Head of caudate nucleus (tissue), 42 donors: Measurements from ENCODE around the gene DCP2.

Source experiments
- DNase-seq, 42 donors: peaks; one replicate each; pipeline versions ENCODE4 v3.0.0 to v3.0.0-alpha.2; 2020 to 2021; ENCODE audit warnings: mixed read lengths in 7 of 42
- intact Hi-C: fragments of 100-400 bp; cut with DNase I; formaldehyde crosslinking; loops from one replicate; pipeline ENCODE4 v1.15.0; 2022

DCP2 gene

DNA sequence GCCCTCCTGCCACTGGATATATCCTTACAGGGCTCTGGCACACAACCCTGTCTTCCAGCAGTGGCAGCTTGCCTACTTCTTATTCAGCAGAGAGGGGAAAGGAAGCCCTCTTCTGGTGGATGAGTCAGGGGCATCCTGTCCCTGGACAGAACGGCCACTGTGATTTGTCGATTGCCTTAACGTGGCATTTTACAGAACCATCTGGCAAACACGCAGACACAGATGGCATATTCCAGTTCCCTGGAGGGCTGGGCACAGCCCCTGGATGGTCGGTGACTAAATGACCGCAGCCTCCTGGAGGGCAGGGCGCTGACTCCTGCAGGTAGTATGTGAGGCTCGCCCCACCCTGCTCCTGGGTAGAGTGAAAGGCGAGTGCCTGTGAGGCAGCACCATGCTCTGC, 62.1 kb downstream of the DCP2 start:
- intact Hi-C loops = no loop called here
- peak in 2 of 42 donors; percentile 25 to 37 for DNase-seq

DNA sequence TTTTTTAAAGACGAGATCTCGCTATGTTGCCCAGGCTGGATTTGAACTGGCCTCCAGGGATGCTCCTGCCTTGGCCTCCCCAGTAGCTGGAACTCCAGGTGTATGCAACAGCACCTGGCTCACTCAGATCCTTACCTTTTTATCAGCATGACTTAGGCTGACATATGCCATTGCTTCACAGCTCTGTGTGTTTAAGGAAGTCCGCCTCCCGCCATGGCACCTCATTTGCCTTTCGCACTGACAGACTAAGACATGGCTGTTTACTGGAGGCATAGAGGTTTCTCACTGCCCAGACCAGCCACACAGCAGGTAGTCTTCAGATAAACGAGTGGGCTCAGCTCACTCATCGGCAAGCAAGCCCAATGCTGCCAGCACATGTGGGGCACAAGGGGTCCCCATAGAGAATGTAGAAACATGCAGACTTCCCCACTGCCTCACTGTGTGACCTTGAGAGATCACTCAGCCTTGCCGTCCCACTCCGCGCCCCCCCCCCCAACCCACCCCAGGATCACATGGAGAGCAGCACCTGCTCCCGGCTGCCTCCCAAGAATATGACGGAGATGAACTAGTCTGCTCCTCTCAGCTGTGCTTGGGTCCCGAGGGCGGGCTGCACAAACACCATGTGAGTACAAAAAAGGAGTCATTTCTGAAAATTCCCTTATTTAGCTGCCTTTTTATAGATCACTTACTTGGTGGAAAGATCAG, 62.8 kb downstream of the DCP2 start:
- intact Hi-C loops = no loop called here
- DNase-seq = peak in 9 of 42 donors; percentile 20 to 56 (median 37)

DNA sequence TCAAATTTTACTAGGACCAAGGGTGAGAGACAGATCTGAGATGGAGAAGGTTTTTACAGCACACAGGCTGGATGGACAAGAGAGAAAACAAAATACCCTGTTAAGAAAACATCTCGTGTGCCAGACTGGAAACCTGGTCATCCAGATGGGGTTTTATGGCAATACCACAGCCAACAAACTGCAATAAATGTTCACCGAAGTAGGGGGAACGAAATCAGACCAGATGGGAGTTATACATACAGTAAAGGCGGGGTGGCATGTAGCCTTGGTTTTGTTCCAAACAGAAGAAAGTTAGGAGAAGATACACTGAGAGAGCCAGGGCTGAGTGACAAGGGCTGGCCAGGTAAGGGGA, 63.3 kb downstream of the DCP2 start:
- intact Hi-C loops = no loop called here
- peak in 1 of 42 donors; percentile 4 for DNase-seq

DNA sequence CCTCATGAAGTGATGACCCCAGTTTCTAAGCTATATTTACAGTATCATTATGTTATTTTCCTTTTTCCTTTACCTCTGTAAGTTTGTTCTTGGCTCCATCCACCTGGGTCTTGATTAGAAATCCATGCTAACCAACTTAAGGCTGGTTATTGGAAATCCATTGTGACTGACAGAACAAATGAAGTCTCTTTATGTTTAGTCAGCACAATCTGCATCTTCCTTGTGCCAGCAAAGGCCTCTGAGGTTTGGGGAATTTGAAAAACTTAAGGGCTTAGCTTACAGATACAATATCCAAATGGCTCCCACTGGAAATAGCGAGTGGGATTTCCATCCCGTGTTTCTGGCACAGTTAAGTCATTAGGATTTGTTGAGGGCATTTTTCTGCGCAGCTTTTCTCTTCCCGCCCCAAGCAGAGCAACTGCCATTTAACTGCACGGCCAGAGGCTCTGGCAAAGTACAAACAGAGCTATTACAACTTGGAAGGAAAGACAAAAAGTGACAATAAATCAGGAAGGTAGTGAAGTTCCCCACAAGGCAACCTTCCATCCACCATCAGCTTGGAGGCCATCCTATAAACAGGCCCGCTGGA, 64.2 kb downstream of the DCP2 start:
- intact Hi-C loops = no loop called here
- peak in 2 of 42 donors; percentile 14 to 21 for DNase-seq

DNA sequence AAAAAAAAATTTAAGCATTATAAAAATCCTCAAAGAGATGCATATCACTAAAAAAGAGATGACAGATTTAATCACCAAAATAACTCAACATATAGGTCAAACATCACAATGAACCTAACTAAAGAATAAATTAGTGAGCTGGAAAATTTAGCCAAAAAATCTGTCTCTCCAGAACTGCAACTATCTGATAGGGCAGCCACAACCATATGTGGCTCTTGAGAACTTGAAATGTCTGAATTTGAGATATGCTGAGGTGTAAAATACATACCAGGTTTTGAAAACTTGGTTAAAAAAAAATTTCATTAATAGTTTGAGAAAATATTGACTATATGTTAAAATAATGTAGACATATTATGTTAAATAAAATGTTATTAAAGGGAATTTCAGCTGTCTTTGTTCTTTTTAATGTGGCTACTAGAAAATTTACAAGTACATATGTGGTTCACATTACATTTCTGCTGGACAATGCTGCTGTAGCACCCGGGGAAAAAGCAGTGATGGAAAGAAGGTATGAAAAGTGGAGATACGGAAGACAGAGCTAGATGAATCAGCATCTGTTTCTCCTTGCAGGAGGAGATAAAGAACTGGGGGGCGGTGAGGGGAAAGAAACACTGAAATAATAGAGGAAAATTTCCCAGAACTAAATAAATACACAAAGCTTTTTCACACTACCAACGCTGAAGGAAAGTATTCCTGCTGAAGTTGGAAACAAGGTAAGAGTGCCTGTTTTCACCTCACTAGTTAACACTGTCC, 66.1 kb downstream of the DCP2 start:
- DNase-seq = peak in 2 of 42 donors; percentile 27
- intact Hi-C loops = no loop called here

- intact Hi-C loops = no loop called here
- DNase-seq = peak in 33 of 42 donors; percentile 13 to 73 (median 45)
Observed at GRCh38 chr5:113043491-113043931, 66.9 kb downstream of the DCP2 start.

DNA sequence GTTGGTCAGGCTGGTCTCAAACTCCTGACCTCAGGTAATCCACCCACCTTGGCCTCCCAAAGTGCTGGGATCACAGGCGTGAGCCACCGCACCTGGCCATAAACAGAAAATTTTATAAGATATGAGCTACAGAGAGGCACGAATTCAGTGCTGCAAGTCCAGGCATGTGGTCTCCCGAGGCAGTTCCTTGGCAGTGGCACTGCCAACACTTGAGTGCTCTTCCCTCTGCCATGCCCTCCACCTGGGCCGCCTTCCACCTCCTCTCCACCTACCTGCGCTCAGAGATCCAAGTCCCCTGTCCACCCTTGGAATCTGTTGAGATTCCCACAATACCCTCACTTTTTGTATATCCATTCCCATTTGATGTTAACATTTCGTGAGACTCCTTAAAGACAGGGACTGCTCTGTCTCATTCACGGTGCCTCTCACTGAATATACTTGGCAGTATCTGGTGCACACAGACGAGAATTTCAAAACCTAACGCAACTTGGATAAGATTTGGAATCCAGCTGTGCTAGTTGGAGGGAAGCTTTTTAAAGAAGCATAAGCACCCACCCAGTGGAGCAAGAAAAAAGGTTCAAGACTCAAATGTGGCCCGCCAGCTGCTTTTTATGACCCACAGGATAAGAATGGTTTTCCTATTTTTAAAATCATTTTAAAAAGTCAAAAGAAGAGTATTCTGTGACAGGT, 68.3 kb downstream of the DCP2 start:
- intact Hi-C loops = no loop called here
- no peak for DNase-seq

DNA sequence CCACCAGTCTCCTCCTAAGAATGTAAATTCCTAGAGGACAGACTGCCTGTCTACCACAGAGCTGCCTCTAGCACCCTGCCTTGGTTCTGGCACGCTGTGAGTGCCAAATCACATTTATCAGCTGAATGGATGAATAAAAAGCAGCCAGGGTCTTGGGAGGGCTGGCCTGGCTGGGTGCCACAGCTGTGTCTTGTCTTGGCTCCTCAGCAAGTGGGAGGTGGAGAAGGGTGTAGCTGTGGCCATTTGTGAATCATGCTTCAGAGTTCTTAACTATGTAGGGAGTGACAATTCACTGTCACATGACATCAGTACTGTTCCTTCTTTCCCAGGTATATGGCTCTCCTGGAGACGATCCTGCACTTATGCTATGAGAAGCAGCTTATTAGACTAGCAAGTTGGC, 70.6 kb downstream of the DCP2 start:
- intact Hi-C loops = no loop called here
- no peak for DNase-seq

- intact Hi-C loops = no loop called here
- DNase-seq = peak in 15 of 42 donors; percentile 11 to 55 (median 25)
Observed at GRCh38 chr5:113047733-113048652, 71.4 kb downstream of the DCP2 start.

- intact Hi-C loops = no loop called here
- no peak for DNase-seq
Observed at GRCh38 chr5:113048931-113049330, 72.3 kb downstream of the DCP2 start.

DNA sequence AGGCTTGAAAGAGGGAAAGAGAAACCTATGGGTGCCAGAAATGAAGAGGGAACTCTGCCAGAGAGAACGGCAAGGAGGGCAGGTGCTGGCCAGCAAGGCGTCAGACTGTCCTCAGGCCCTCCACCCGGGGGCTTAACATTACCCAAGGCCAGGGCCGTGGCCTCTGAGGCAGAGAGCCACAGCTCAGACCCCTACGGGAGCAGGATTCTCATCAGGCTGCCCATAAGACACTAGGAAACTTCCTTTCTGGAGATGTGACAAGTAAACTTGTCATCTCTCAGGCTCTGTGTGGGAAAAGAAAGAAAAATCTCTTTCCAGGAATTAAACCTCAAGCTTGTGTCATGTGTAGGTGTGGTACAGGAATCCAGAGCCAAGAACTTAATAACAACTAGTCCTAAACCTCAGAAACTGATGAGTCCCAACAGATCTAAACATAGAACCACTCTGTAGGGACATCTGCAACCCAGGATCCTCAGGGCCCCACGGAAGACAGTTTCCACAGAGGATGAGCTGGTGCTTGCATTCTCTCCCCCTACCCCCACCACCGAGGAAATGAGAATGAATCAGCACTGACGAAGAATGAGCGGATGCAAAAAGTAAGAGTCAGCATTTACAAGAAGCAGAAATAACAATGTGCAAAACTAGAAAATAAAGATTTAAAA, 74.3 kb downstream of the DCP2 start:
- intact Hi-C loops = no loop called here
- DNase-seq = peak in 15 of 42 donors; percentile 12 to 58 (median 39)

DNA sequence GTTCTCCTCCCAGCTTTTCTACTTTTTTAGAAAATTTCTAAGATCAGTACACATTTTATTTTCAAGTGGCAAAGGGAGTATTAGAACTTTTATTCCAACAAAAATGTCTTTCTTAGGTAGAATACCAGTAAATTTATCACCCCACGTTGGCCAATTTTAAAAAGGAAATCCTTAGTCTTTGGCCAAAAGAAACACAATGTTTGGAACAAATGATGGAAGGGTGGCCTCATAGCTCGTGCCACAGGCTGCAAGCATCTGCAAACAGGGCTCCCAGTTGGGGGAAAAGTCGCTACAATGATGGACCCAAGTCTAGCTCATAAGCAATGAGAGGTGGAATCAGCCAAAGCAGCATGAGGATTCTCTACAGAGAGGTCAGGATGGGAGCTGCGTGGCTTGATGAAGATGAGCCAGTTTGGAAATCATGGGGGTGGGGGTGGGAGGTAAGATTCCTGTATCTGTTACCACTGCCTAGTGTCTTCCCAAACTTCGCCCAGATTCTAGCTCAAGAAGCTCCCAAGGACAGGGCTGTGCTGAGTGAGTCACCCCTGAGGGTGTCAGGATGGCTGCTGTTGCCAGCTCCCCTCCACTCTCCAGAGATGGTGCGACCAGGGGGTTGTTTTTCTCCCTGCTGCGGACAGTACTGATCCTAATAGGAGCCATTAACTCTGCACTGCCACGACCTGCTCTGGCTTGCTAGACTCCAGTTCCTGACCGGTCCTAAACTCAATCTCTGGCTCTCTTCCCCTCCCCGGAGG, 75.6 kb downstream of the DCP2 start:
- intact Hi-C loops = no loop called here
- no peak for DNase-seq

DNA sequence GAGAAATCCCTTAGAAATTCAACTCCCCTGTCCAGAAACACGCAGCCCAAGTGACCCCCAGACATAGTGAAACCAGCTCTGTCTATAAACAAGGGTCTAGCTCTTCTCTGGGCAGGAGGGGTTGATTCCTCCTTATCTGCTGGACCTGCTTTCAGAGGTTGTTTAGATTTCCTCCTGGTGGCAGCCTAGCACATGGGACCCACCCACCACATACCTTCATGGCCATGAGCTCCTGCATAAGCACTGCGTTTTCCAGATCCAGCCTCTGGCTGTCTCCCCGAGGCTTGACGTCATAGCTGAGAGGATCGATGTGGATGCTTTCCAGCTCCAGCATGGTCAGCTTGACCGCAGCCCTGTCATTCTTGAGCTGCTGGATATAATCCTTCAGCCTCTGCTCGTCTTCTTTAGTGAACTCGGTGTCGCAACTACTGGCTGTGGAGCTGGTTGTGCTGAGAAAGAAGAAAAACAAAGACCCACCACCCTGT, 77.0 kb downstream of the DCP2 start:
- intact Hi-C loops = no loop called here

DNA sequence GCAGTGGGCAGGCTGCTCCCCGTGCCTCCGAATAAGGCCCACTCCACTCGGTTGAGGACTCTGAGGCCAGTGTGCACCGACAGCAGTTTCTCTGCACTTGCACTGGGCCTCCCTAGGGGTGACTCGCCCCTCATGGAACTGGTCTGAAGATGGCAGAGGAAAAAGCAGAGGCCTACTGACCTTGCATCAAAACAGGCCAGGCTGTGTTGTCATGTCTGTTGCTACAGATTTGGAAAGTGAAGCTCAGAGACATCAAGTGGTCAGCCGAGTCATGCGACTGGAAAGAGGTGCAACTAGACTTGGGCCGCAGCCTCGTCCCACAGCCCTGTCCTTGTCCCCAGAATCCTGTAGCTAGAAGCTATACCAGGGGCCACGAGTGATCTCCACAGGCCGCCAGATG, 78.3 kb downstream of the DCP2 start:
- no peak for DNase-seq
- intact Hi-C loops = no loop called here

More for the DNA sequence above, 77.0 kb downstream of the DCP2 start:
- DNase-seq = no peak

- intact Hi-C loops = no loop called here
- no peak for DNase-seq
Observed at GRCh38 chr5:113056988-113057387, 80.4 kb downstream of the DCP2 start.

- peak in 35 of 42 donors; percentile 11 to 86 (median 53) for DNase-seq
- intact Hi-C loops = no loop called here
Observed at GRCh38 chr5:113057557-113057984, 81.0 kb downstream of the DCP2 start.

DNA sequence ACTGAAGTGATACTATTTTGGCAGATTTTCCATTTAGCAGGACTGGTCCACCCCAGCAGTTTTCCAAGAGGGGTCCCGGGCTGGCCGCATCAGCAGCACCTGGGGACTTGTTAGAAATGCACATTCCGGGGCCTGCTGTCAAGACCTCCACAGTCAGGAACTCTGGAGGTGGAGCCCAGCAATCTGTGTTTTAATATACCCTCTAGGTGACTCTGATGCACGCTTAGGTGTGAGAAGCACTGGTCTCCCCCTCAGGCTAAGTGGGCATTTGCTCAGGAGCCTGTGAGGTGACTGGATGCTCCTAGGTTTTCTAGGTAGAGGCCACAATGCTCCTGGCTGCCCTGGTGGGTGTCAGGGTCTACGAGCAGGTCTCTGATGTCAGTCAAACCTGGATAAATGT, 81.7 kb downstream of the DCP2 start:
- intact Hi-C loops = no loop called here
- peak in 1 of 42 donors; percentile 0 for DNase-seq
